ENCODE measurements around the gene SLC11A1.
A peak's percentile ranks its signal among the peaks of the same experiment; 100 is the strongest.

Gene SLC11A1

GRCh38 chr2:218404351-218405085 lies 22.4 kb downstream of the SLC11A1 start:
- TF ChIP-seq CTCF (IDR thresholded peaks at IDR 0.05; ENCODE audit: insufficient read depth, low read length) (no peak), GABPA (IDR thresholded peaks at IDR 0.05; ENCODE audit: low read depth) (no peak), SPI1 (IDR thresholded peaks at IDR 0.05; ENCODE audit: borderline replicate concordance, low read depth) (no peak), REST (IDR thresholded peaks at IDR 0.05; ENCODE audit: insufficient replicate concordance, low read depth) (no peak), POLR2AphosphoS5 (IDR thresholded peaks at IDR 0.05; ENCODE audit: low read depth) (no peak)
- no peak overlapping the region for H3K4me3 ChIP-seq (replicated peaks; ENCODE audit: insufficient read depth, low read length)
- no peak overlapping the region; the same call in 1 of the 2 replicates for H3K27ac ChIP-seq (replicated peaks)
- DNase-seq (ENCODE audit: low read depth in 1 of 2, low spot score in 1 of 2): no peak
- no peaks in the 10 kb centered on the region for H3K27me3 ChIP-seq (ENCODE audit: insufficient read depth, poor library complexity, severe bottlenecking)

GRCh38 chr2:218405086-218405745 lies 23.1 kb downstream of the SLC11A1 start:
- peak overlapping the region; percentile 75 for H3K27ac ChIP-seq (replicated peaks)
- DNase-seq (ENCODE audit: low read depth in 1 of 2, low spot score in 1 of 2): peak in 1 of 2 experiments; percentile 9
- TF ChIP-seq SPI1 (IDR thresholded peaks at IDR 0.05; ENCODE audit: borderline replicate concordance, low read depth): no peak
- TF ChIP-seq REST (IDR thresholded peaks at IDR 0.05; ENCODE audit: insufficient replicate concordance, low read depth): no peak
- no peak for TF ChIP-seq POLR2AphosphoS5 (IDR thresholded peaks at IDR 0.05; ENCODE audit: low read depth)
- no peak for TF ChIP-seq CTCF (IDR thresholded peaks at IDR 0.05; ENCODE audit: insufficient read depth, low read length)
- no peak for TF ChIP-seq GABPA (IDR thresholded peaks at IDR 0.05; ENCODE audit: low read depth)
- H3K27me3 ChIP-seq (ENCODE audit: insufficient read depth, poor library complexity, severe bottlenecking): no peaks in the 10 kb centered on the region
- no peak overlapping the region for H3K4me3 ChIP-seq (replicated peaks; ENCODE audit: insufficient read depth, low read length)

GRCh38 chr2:218405746-218406208 lies 23.7 kb downstream of the SLC11A1 start:
- peak overlapping the region; percentile 75 for H3K27ac ChIP-seq (replicated peaks)
- peak overlapping the region; percentile 36 for H3K4me3 ChIP-seq (replicated peaks; ENCODE audit: insufficient read depth, low read length)
- TF ChIP-seq GABPA (IDR thresholded peaks at IDR 0.05; ENCODE audit: low read depth) (no peak), REST (IDR thresholded peaks at IDR 0.05; ENCODE audit: insufficient replicate concordance, low read depth) (no peak), POLR2AphosphoS5 (IDR thresholded peaks at IDR 0.05; ENCODE audit: low read depth) (no peak), CTCF (IDR thresholded peaks at IDR 0.05; ENCODE audit: insufficient read depth, low read length) (no peak), SPI1 (IDR thresholded peaks at IDR 0.05; ENCODE audit: borderline replicate concordance, low read depth) (no peak)
- peak in 1 of 2 experiments; percentile 33 for DNase-seq (ENCODE audit: low read depth in 1 of 2, low spot score in 1 of 2)
- H3K27me3 ChIP-seq (ENCODE audit: insufficient read depth, poor library complexity, severe bottlenecking): no peaks in the 10 kb centered on the region
